ENCODE data around the gene ATXN1. TPM values are rescaled to one million over a fixed set of nuclear protein-coding genes. Genes with fewer than 3 reads are reported as not detected.

ATXN1 gene
- polyA plus RNA-seq, 2 of the 4 experiments (the other 2 are of a cell fraction): 2.9 to 8.3 TPM

- Histone ChIP-seq H3K4me2 (no peak overlapping the region), H3K27ac (no peak overlapping the region), H3K4me3 (no peak overlapping the region), H3K9me3 (no peaks in the 10 kb centered on the region), H3K4me1 (no peaks in the 10 kb centered on the region)
- 72% methylated on average over 2 of the region's 2 CpGs for WGBS (ENCODE audit: missing lambda C conversion rate)
- ATAC-seq (no peak), FAIRE-seq (no peak), DNase-seq (ENCODE audit: low read depth in 1 of 2, low spot score in 1 of 2) (no peak)
- TF ChIP-seq MAX (IDR thresholded peaks at IDR 0.05) (no peak), HMGXB4 (CRISPR knock-in tag; IDR thresholded peaks at IDR 0.05; ENCODE audit: borderline replicate concordance) (no peak), SMC3 (IDR thresholded peaks at IDR 0.05) (no peak), USF2 (IDR thresholded peaks at IDR 0.05) (no peak), HES2 (IDR thresholded peaks at IDR 0.05) (no peak), HEYL (CRISPR knock-in tag; IDR thresholded peaks at IDR 0.05) (no peak), NPAS2 (CRISPR knock-in tag; IDR thresholded peaks at IDR 0.05; ENCODE audit: borderline replicate concordance) (no peak), REST (IDR thresholded peaks at IDR 0.05) (no peak), KDM5A (IDR thresholded peaks at IDR 0.05) (no peak), ZNF302 (CRISPR knock-in tag; IDR thresholded peaks at IDR 0.05) (no peak), RAD21 (conservative IDR thresholded peaks at IDR 0.05 in 1 of 2, IDR thresholded peaks at IDR 0.05 in 1 of 2) (no peak), ZSCAN20 (CRISPR knock-in tag; IDR thresholded peaks at IDR 0.05) (no peak)
- ChIA-PET POLR2A (interaction anchor here (0.5 kb wide), 1 partner anchor 15 kb away, joined by 3 read pairs; the partner anchor contains the start of gene GMPR), CTCF (no interaction called here)
Observed at GRCh38 chr6:16252686-16253299, 508.5 kb downstream of the ATXN1 start.

GRCh38 chr6:16251706-16252105 is 509.6 kb downstream of the ATXN1 start:
- Histone ChIP-seq H3K4me3 (no peak overlapping the region), H3K9me3 (no peaks in the 10 kb centered on the region), H3K4me1 (no peaks in the 10 kb centered on the region), H3K4me2 (no peak overlapping the region), H3K27ac (no peak overlapping the region)
- ChIA-PET CTCF (no interaction called here), POLR2A (no interaction called here)
- no peak for ATAC-seq
- 50% methylated on average over 2 of the region's 2 CpGs for WGBS (ENCODE audit: missing lambda C conversion rate)
- no peak for FAIRE-seq
- TF ChIP-seq BHLHE40 (IDR thresholded peaks at IDR 0.05; ENCODE audit: low read depth, low read length): no peak
- TF ChIP-seq NFE2L2 (conservative IDR thresholded peaks at IDR 0.05; ENCODE audit: low read length): no peak
- TF ChIP-seq GATA3 (IDR thresholded peaks at IDR 0.05; ENCODE audit: borderline replicate concordance): no peak
- TF ChIP-seq FOSL2 (IDR thresholded peaks at IDR 0.05): no peak
- no peak for TF ChIP-seq FOSL2 (CRISPR knock-in tag; IDR thresholded peaks at IDR 0.05)
- no peak for TF ChIP-seq JUNB (IDR thresholded peaks at IDR 0.05)
- TF ChIP-seq CBX8 (IDR thresholded peaks at IDR 0.05): no peak
- TF ChIP-seq HOXB13 (CRISPR knock-in tag; IDR thresholded peaks at IDR 0.05; ENCODE audit: low read depth): no peak
- no peak for TF ChIP-seq EP300 (IDR thresholded peaks at IDR 0.05)
- no peak for TF ChIP-seq SMC3 (IDR thresholded peaks at IDR 0.05)
- no peak for TF ChIP-seq EHF (CRISPR knock-in tag; IDR thresholded peaks at IDR 0.05)
- no peak for TF ChIP-seq RNF2 (IDR thresholded peaks at IDR 0.05; ENCODE audit: borderline replicate concordance, low read depth)
- no peak for TF ChIP-seq ZC3H11A (IDR thresholded peaks at IDR 0.05)
- TF ChIP-seq TP53 (CRISPR knock-in tag; IDR thresholded peaks at IDR 0.05): no peak
- no peak for TF ChIP-seq HDAC2 (IDR thresholded peaks at IDR 0.05)
- TF ChIP-seq HMGXB4 (CRISPR knock-in tag; IDR thresholded peaks at IDR 0.05; ENCODE audit: borderline replicate concordance): no peak
- TF ChIP-seq MAFK (IDR thresholded peaks at IDR 0.05; ENCODE audit: partially characterized antibody): no peak
- no peak for TF ChIP-seq CHD2 (IDR thresholded peaks at IDR 0.05; ENCODE audit: low read length, partially characterized antibody)
- no peak for TF ChIP-seq HOXB5 (CRISPR knock-in tag; IDR thresholded peaks at IDR 0.05)
- DNase-seq (ENCODE audit: low read depth in 1 of 2, low spot score in 1 of 2): no peak
